GM23248 (cell line): ENCODE data around the gene P2RY10. TPM values are rescaled to one million over a fixed set of nuclear protein-coding genes. Genes with fewer than 3 reads are reported as not detected.

ENCODE experiments used
- DNase-seq: peaks from one replicate; pipeline ENCODE4 v3.0.0-alpha.2; 2015
- H2AFZ ChIP-seq: fragments of 200-600 bp; sonication (generic); 2 replicates; pipeline ENCODE4 v1.6.1; 2016; ENCODE audit warnings: antibody characterized with exemption
- H3F3A ChIP-seq: fragments of 200-600 bp; sonication (generic); 2 replicates; pipeline ENCODE4 v1.6.1; 2016; ENCODE audit warnings: mild to moderate bottlenecking, antibody characterized with exemption, mixed run types; ENCODE audit not compliant: insufficient read depth
- H3K27ac ChIP-seq: fragments of 200-600 bp; sonication (generic); 2 replicates; pipeline ENCODE4 v1.5.1; 2016; ENCODE audit warnings: mild to moderate bottlenecking
- H3K27me3 ChIP-seq: fragments of 200-600 bp; sonication (generic); replicated peaks from 2 replicates; pipeline ENCODE4 v1.6.1; 2016; ENCODE audit warnings: mild to moderate bottlenecking; ENCODE audit not compliant: insufficient read depth
- H3K36me3 ChIP-seq: fragments of 200-600 bp; sonication (generic); 2 replicates; pipeline ENCODE4 v1.6.1; 2016; ENCODE audit warnings: low read depth, mild to moderate bottlenecking
- H3K4me1 ChIP-seq: fragments of 200-600 bp; sonication (generic); 2 replicates; pipeline ENCODE4 v1.6.1; 2016; ENCODE audit warnings: mild to moderate bottlenecking; ENCODE audit not compliant: insufficient read depth
- H3K4me2 ChIP-seq: fragments of 200-600 bp; sonication (generic); one replicate; pipeline ENCODE4 v1.6.1; 2016; ENCODE audit warnings: mild to moderate bottlenecking; ENCODE audit not compliant: unreplicated experiment
- H3K4me3 ChIP-seq: fragments of 200-600 bp; sonication (generic); 2 replicates; pipeline ENCODE4 v1.5.1; 2016; ENCODE audit warnings: mild to moderate bottlenecking
- H3K79me2 ChIP-seq: fragments of 200-600 bp; sonication (generic); 2 replicates; pipeline ENCODE4 v1.6.1; 2016; ENCODE audit warnings: mild to moderate bottlenecking; ENCODE audit not compliant: insufficient read depth
- H3K9ac ChIP-seq: fragments of 200-600 bp; sonication (generic); 2 replicates; pipeline ENCODE4 v1.6.1; 2016; ENCODE audit warnings: mild to moderate bottlenecking
- H3K9me2 ChIP-seq: fragments of 200-600 bp; sonication (generic); 2 replicates; pipeline ENCODE4 v1.6.1; 2016; ENCODE audit warnings: mixed run types, mild to moderate bottlenecking, moderate library complexity; ENCODE audit not compliant: insufficient read depth
- H3K9me3 ChIP-seq: fragments of 200-600 bp; sonication (generic); one replicate; pipeline ENCODE4 v1.6.1; 2017; ENCODE audit warnings: low read depth
- H4K20me1 ChIP-seq: fragments of 200-600 bp; sonication (generic); 2 replicates; pipeline ENCODE4 v1.6.0; 2016; ENCODE audit not compliant: insufficient read depth
- EZH2 ChIP-seq: fragments of 200-600 bp; sonication (generic); IDR thresholded peaks from 2 replicates; pipeline ENCODE4 v1.6.1; 2018; ENCODE audit warnings: antibody characterized with exemption, mild to moderate bottlenecking; ENCODE audit not compliant: insufficient read depth, poor library complexity, severe bottlenecking
- EZH2phosphoT487 ChIP-seq: fragments of 200-600 bp; sonication (generic); IDR thresholded peaks from 2 replicates; pipeline ENCODE4 v1.6.1; 2018; ENCODE audit warnings: antibody characterized with exemption, moderate library complexity, mild to moderate bottlenecking, low read depth; ENCODE audit not compliant: insufficient read depth
- WGBS, 2 experiments: methylation state at CpG; one replicate each; pipeline ENCODE4 v1.1.6; 2015 to 2017; ENCODE audit warnings: low lambda C conversion rate in 2 of 2, low coverage in 1 of 2; ENCODE audit errors: missing lambda C conversion rate in 2 of 2; 5-methylcytosine and 5-hydroxymethylcytosine counted together
- in situ Hi-C: fragments of 300-500 bp; cut with MboI; formaldehyde crosslinking; loops from 2 replicates; pipeline ENCODE4 v1.15.0; 2020
- polyA plus RNA-seq: library from polyadenylated mRNA; unstranded; fragments of >200 nt; fragmentation: Nextera tagmentation; extraction: Ambion mirVana; gene quantifications from 2 replicates; pipeline ENCODE4 v1.2.1, GENCODE V29; 2016
- total RNA-seq: library from RNA; depleted of rRNA; stranded (reverse); fragments of >200 nt; shearing (Covaris generic); gene quantifications from 2 replicates; pipeline ENCODE4 v1.2.3, GENCODE V29; 2014

The P2RY10 gene
- total and polyA plus RNA-seq, 2 experiments from 2014 or later: not detected

DNA sequence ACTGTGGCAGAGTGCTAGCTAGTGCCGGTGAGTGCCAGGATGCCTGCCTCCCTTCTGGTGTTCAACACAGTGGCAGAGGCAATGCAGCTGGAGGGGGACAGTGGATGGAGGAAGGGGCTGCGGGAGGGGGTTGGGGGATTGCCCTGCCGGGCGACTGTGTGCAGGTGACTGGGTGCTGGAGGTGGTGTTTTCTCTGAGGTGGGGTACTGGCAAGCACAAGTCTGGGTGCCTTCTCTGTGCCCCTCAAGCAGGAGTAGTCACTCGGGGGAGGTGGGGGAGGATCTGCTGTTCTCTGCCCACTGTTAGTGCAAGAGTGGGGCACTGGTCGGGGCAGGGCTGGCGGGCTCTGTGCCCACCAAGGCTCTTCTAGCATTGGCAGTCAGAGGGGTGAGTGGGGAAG, 10.3 kb upstream of the P2RY10 start:
- TF ChIP-seq EZH2 (no peak), EZH2phosphoT487 (no peak)
- in situ Hi-C loops: no loop called here
- H3K9ac ChIP-seq: no peak overlapping the region

DNA sequence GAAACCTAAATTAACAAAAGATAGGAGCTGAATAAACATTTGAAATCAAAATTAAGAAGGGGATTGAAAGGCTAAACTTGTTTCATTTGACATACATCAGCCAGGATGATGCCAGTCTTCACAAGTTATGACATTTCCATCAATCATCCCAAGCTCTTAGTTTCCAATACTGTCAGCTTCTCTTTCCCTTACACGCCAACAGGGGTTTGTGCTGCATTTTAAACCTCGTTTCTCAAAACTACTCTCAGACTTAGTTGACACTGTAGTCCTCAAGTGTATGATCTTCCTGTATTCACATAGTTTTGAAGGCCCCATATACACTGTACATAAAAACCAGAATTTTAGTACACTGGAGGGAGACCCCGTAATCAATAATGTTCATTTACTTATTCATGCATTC, 840 bp upstream of the P2RY10 start:
- Histone ChIP-seq H3K4me2 (no peak overlapping the region), H3K27ac (no peak overlapping the region), H3K27me3 (no peaks in the 10 kb centered on the region), H3K36me3 (no peaks in the 10 kb centered on the region), H3K79me2 (no peaks in the 10 kb centered on the region), H3K9me2 (no peaks in the 10 kb centered on the region), H3K4me3 (no peak overlapping the region), H3K9me3 (no peaks in the 10 kb centered on the region), H3K9ac (no peak overlapping the region), H3K4me1 (no peaks in the 10 kb centered on the region), H2AFZ (no peak overlapping the region), H3F3A (no peaks in the 10 kb centered on the region), H4K20me1 (no peaks in the 10 kb centered on the region)
- 8 to 11% methylated on average over 3 of the region's 3 CpGs for WGBS, 2 experiments
- DNase-seq: no peak
- in situ Hi-C loops: no loop called here
- TF ChIP-seq EZH2 (no peak), EZH2phosphoT487 (no peak)

More for the DNA sequence above, 10.3 kb upstream of the P2RY10 start:
- Histone ChIP-seq H3F3A (no peaks in the 10 kb centered on the region), H3K27me3 (no peaks in the 10 kb centered on the region), H3K27ac (no peak overlapping the region), H3K4me3 (no peak overlapping the region), H2AFZ (no peak overlapping the region), H3K36me3 (no peaks in the 10 kb centered on the region), H3K9me3 (no peaks in the 10 kb centered on the region), H3K9me2 (no peaks in the 10 kb centered on the region), H3K4me2 (no peak overlapping the region), H3K79me2 (no peaks in the 10 kb centered on the region), H3K4me1 (no peaks in the 10 kb centered on the region), H4K20me1 (no peaks in the 10 kb centered on the region)
- no peak for DNase-seq
- 47 to 60% methylated on average over 1 to 7 of the region's 7 CpGs for WGBS, 2 experiments

DNA sequence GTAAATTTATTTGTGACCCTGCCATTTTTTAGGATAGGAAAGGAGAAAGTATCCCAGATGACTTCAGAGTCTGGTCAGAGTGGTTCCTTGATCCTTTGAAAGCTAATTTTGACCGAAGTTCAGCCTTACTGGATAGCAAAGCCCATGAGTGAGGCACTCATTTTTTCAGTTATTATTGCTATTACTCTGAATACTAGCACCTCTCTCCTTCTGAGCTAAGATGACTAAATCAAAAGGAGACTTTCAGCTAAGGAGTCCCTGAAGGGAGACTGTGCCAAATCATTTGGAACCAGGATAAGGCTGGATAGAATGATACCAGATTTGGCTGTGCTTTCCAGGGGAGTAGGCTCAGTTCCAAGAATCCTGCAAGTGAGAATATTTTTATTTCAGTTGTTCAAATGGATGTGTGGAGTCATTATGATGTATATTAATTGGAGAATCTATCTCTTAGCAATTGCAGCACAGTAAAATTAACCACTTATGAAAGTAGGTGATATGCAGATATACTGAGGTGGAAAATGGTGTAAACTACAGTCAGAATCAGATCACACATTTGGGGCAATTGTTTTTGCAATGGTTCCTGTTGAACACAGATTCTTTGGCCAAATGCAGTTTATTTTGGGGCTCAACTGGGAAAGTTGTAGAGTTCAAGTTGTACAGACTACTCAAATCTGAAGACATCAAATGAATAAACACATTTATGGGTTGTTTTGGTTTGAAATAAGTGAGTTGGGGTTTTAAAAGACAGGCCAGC, 1.2 kb downstream of the P2RY10 start:
- no peak overlapping the region for H3K27ac ChIP-seq

DNA sequence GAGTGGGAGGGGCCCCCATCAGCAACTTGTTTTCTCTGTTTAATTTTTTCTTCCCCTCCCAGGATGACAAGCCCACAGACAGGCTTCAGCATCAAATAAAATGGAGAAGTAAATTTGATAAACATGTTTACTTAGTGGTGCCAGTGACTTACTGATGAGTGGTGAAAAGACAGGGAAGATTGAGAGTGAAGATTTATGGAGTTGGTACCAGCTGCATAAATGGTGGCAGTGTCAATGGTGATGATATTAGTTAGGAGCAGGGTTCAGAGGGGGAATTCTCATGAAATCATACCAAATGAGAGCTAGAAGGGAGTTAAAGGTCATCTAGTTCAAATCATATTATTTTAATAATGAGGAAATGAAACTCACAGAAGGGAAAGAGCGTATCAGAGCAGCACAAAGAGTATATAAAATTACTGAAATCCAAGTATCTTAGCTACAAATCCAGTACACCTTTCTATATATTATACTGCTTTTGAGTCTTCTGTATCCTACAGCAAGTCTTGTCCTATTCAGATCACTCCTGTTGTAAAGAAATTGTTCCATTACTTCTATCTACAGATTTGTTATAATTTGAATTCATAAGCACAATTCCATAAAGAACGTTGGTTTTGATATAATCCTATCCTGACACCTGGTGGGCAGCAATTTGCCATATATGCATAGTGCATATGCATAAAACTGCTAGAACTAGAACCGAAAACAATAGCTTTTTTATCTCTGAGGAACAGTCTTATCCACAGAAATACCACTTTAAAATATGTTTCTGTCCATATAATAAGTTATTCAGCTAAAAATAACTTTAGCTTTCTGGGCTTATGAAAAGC, 5.0 kb downstream of the P2RY10 start:
- Histone ChIP-seq H3K4me3 (no peak overlapping the region), H3K9me2 (no peaks in the 10 kb centered on the region), H3K9ac (no peak overlapping the region), H3K79me2 (no peaks in the 10 kb centered on the region), H3K27me3 (no peaks in the 10 kb centered on the region), H3K27ac (no peak overlapping the region), H3K4me2 (no peak overlapping the region), H3F3A (no peaks in the 10 kb centered on the region), H4K20me1 (no peaks in the 10 kb centered on the region), H2AFZ (no peak overlapping the region), H3K36me3 (no peaks in the 10 kb centered on the region), H3K4me1 (no peaks in the 10 kb centered on the region), H3K9me3 (no peaks in the 10 kb centered on the region)
- TF ChIP-seq EZH2phosphoT487: no peak
- no peak for TF ChIP-seq EZH2
- 4 to 13% methylated on average over 3 of the region's 3 CpGs for WGBS, 2 experiments
- DNase-seq: no peak
- in situ Hi-C loops: no loop called here

More for the DNA sequence above, 1.2 kb downstream of the P2RY10 start:
- no peaks in the 10 kb centered on the region for H4K20me1 ChIP-seq
- no peak overlapping the region for H3K4me2 ChIP-seq
- 0 to 13% methylated on average over 1 of the region's 1 CpG for WGBS, 2 experiments
- H3K9me2 ChIP-seq: no peaks in the 10 kb centered on the region
- in situ Hi-C loops: no loop called here
- no peak overlapping the region for H3K9ac ChIP-seq
- H3K9me3 ChIP-seq: no peaks in the 10 kb centered on the region
- no peaks in the 10 kb centered on the region for H3K4me1 ChIP-seq
- no peak overlapping the region for H2AFZ ChIP-seq
- no peak for DNase-seq
- no peaks in the 10 kb centered on the region for H3F3A ChIP-seq
- no peak overlapping the region for H3K4me3 ChIP-seq
- H3K79me2 ChIP-seq: no peaks in the 10 kb centered on the region
- TF ChIP-seq EZH2: no peak
- no peaks in the 10 kb centered on the region for H3K36me3 ChIP-seq
- no peaks in the 10 kb centered on the region for H3K27me3 ChIP-seq
